Measurements from ENCODE around the gene TMBIM1.

DNA sequence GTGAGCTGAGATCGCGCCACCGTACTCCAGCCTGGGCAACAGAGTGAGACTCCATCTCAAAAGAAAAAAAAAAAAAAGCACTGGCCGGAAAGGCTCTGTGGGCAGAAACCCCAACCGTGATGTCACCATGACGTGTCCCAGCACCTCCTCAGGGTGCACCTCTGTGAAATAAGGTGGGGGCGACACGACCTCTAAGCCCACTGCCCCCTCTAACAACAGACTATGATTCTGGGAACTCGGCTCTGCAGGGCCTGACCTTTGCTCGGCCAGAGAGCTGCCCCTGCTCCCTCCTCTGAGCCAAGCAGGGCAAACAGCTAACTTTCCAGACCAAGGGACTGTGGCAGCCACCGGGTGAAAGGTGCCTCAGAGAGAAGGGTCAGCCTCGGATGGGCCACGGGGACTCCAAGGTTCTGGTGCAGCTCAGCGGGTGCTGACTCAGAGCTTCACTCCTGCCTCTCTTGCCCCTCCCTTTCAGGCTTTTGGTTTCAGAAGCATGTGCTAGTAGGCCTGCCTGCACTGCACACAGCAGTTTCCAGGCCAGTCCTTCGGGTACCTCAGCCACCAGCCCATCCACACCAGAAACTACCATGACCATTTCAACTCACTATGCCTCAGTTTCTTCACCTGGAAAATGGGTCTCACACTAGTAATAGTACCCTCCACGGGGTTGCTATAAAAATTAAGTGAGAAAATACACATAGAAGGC lies 8.0 kb downstream of the TMBIM1 start:
- TF ChIP-seq, protein P1, sequence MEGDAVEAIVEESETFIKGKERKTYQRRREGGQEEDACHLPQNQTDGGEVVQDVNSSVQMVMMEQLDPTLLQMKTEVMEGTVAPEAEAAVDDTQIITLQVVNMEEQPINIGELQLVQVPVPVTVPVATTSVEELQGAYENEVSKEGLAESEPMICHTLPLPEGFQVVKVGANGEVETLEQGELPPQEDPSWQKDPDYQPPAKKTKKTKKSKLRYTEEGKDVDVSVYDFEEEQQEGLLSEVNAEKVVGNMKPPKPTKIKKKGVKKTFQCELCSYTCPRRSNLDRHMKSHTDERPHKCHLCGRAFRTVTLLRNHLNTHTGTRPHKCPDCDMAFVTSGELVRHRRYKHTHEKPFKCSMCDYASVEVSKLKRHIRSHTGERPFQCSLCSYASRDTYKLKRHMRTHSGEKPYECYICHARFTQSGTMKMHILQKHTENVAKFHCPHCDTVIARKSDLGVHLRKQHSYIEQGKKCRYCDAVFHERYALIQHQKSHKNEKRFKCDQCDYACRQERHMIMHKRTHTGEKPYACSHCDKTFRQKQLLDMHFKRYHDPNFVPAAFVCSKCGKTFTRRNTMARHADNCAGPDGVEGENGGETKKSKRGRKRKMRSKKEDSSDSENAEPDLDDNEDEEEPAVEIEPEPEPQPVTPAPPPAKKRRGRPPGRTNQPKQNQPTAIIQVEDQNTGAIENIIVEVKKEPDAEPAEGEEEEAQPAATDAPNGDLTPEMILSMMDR (IDR thresholded peaks at IDR 0.05): no peak
- TF ChIP-seq POLR2AphosphoS5 (IDR thresholded peaks at IDR 0.05): no peak
